ENCODE results near the gene CHMP6.

DNA sequence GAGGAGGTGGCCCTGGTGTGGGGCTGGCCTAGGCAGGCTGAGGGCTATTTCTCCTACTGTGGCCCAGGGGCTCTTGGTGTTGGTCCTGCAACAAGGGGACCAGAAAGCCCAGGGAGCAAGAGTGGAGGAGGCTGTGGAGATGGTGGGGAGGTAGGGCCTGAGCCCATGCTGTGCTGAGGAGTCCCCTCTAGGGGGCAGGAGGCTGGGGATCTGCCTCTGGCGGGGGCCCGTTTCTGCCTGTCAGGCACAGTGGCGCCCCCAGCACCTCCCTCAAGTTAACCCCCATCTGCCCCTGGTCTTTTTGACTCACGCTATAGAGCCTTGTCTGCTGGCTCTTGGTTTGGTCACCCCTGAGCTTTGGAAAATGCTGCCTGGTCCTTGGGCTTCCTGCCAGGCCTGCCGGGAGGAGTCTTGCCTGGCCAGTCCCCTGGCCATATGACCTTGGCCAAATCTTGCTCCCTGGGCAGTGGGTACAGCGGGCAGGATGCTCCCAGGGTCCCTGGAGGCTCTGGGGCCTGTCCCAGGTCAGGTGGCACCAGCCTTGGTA lies 49.2 kb downstream of the CHMP6 start:
- TF ChIP-seq, protein P1, sequence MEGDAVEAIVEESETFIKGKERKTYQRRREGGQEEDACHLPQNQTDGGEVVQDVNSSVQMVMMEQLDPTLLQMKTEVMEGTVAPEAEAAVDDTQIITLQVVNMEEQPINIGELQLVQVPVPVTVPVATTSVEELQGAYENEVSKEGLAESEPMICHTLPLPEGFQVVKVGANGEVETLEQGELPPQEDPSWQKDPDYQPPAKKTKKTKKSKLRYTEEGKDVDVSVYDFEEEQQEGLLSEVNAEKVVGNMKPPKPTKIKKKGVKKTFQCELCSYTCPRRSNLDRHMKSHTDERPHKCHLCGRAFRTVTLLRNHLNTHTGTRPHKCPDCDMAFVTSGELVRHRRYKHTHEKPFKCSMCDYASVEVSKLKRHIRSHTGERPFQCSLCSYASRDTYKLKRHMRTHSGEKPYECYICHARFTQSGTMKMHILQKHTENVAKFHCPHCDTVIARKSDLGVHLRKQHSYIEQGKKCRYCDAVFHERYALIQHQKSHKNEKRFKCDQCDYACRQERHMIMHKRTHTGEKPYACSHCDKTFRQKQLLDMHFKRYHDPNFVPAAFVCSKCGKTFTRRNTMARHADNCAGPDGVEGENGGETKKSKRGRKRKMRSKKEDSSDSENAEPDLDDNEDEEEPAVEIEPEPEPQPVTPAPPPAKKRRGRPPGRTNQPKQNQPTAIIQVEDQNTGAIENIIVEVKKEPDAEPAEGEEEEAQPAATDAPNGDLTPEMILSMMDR (IDR thresholded peaks at IDR 0.05; ENCODE audit: low read depth, low read length) = peak; percentile 56
- no peak for TF ChIP-seq POLR2A (IDR thresholded peaks at IDR 0.05; ENCODE audit: extremely low read depth, insufficient read length)
- TF ChIP-seq, protein P2, sequence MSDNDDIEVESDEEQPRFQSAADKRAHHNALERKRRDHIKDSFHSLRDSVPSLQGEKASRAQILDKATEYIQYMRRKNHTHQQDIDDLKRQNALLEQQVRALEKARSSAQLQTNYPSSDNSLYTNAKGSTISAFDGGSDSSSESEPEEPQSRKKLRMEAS (IDR thresholded peaks at IDR 0.05; ENCODE audit: low read depth, low read length) = no peak

Measured in NB4 (cell line).